ENCODE results near the gene DYNC1LI2.

DYNC1LI2 gene

DNA sequence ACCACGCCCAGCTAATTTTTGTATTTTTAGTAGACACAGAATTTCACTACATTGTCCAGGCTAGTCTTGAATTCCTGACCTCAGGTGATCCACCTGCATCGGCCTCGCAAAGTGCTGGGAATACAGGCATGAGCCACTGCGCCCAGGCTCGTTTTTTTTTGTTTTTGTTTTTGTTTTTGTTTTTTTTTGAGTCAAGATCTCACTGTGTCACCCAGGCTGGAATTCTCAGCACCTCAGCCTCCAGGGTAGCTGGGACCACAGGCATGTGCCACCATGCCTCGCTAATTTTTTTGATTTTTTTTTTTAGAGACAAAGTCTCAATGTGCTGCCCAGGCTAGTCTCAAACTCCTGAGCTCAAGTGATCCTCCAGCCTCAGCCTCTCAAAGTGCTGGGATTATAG, 37.3 kb downstream of the DYNC1LI2 start:
- Histone ChIP-seq H3K27ac (ENCODE audit: low read length) (no peak overlapping the region), H3K79me2 (ENCODE audit: low read length) (no peaks in the 10 kb centered on the region), H3K36me3 (replicated peaks; ENCODE audit: low read depth, low read length) (no peaks in the 10 kb centered on the region), H3K9me3 (ENCODE audit: insufficient read depth, low read length) (no peaks in the 10 kb centered on the region), H3K4me2 (ENCODE audit: low read length) (no peak overlapping the region), H3K4me3 (ENCODE audit: low read length) (no peak overlapping the region), H3K9ac (ENCODE audit: low read length) (no peak overlapping the region), H3K27me3 (ENCODE audit: low read depth, low read length) (0 out of 2 replicates have a peak, but pooled peaks cover 1% of the 10 kb centered on the region), H3K4me1 (ENCODE audit: low read length) (no peaks in the 10 kb centered on the region), H4K20me1 (ENCODE audit: insufficient read depth, low read length) (no peaks in the 10 kb centered on the region), H2AFZ (ENCODE audit: low read depth, low read length) (no peak overlapping the region)
- no peak for TF ChIP-seq CTCF (IDR thresholded peaks at IDR 0.05; ENCODE audit: low read depth, low read length)
- no peak for TF ChIP-seq EZH2phosphoT487 (IDR thresholded peaks at IDR 0.05; ENCODE audit: low read depth)

DNA sequence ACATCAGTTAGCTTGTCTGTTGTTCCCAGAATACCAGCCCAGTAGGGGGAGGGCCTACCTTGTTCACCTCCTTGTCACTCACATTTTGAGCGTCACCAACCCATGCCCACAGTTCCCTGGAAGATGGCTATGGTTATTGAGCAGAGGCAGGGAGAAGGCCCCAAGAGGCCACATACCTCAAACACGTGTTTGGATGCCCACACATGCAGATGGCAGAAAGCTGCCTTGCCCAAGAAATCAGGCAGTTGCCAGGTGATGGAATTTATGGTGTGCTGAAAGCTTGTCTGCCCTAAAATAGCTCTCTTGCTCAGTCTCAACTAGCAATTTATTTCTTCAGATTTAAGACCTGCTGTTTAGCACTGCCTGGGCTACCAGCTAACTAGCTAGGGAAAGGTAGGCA, 38.3 kb downstream of the DYNC1LI2 start:
- H3K79me2 ChIP-seq (ENCODE audit: low read length) = no peaks in the 10 kb centered on the region
- 0 out of 2 replicates have a peak, but pooled peaks cover 5% of the 10 kb centered on the region for H3K27me3 ChIP-seq (ENCODE audit: low read depth, low read length)
- H3K27ac ChIP-seq (ENCODE audit: low read length) = no peak overlapping the region
- H3K9ac ChIP-seq (ENCODE audit: low read length) = no peak overlapping the region
- TF ChIP-seq CTCF (IDR thresholded peaks at IDR 0.05; ENCODE audit: low read depth, low read length) (no peak), EZH2phosphoT487 (IDR thresholded peaks at IDR 0.05; ENCODE audit: low read depth) (no peak)
- no peak overlapping the region for H3K4me2 ChIP-seq (ENCODE audit: low read length)
- no peaks in the 10 kb centered on the region for H3K36me3 ChIP-seq (replicated peaks; ENCODE audit: low read depth, low read length)
- no peaks in the 10 kb centered on the region for H3K4me1 ChIP-seq (ENCODE audit: low read length)
- no peak overlapping the region for H3K4me3 ChIP-seq (ENCODE audit: low read length)
- H2AFZ ChIP-seq (ENCODE audit: low read depth, low read length) = no peak overlapping the region
- no peaks in the 10 kb centered on the region for H4K20me1 ChIP-seq (ENCODE audit: insufficient read depth, low read length)
- no peaks in the 10 kb centered on the region for H3K9me3 ChIP-seq (ENCODE audit: insufficient read depth, low read length)

DNA sequence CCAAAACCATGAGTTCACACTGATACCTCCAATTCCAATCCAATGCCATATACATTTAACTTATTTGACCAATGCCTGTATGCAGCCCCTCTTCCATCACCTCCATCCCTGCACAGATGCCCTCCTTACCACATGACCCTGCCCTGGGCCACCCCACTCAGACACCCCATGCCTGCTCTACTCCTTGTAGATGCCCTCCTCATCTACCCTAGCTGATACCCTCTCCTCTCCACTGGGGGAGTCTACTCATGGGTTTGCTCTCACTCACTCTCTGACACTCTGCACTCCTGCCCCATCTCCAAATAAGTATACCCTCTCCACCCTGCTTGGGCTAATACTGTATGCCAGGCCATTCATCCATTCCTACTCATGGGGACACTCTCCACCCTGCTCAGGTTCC, 38.9 kb downstream of the DYNC1LI2 start:
- no peak overlapping the region for H3K4me2 ChIP-seq (ENCODE audit: low read length)
- H2AFZ ChIP-seq (ENCODE audit: low read depth, low read length) = no peak overlapping the region
- H4K20me1 ChIP-seq (ENCODE audit: insufficient read depth, low read length) = no peaks in the 10 kb centered on the region
- no peaks in the 10 kb centered on the region for H3K79me2 ChIP-seq (ENCODE audit: low read length)
- TF ChIP-seq CTCF (IDR thresholded peaks at IDR 0.05; ENCODE audit: low read depth, low read length) (no peak), EZH2phosphoT487 (IDR thresholded peaks at IDR 0.05; ENCODE audit: low read depth) (no peak)
- 0 out of 2 replicates have a peak, but pooled peaks cover 5% of the 10 kb centered on the region for H3K27me3 ChIP-seq (ENCODE audit: low read depth, low read length)
- H3K4me3 ChIP-seq (ENCODE audit: low read length) = no peak overlapping the region
- no peaks in the 10 kb centered on the region for H3K36me3 ChIP-seq (replicated peaks; ENCODE audit: low read depth, low read length)
- no peak overlapping the region for H3K27ac ChIP-seq (ENCODE audit: low read length)
- H3K9me3 ChIP-seq (ENCODE audit: insufficient read depth, low read length) = no peaks in the 10 kb centered on the region
- H3K9ac ChIP-seq (ENCODE audit: low read length) = no peak overlapping the region
- no peaks in the 10 kb centered on the region for H3K4me1 ChIP-seq (ENCODE audit: low read length)

DNA sequence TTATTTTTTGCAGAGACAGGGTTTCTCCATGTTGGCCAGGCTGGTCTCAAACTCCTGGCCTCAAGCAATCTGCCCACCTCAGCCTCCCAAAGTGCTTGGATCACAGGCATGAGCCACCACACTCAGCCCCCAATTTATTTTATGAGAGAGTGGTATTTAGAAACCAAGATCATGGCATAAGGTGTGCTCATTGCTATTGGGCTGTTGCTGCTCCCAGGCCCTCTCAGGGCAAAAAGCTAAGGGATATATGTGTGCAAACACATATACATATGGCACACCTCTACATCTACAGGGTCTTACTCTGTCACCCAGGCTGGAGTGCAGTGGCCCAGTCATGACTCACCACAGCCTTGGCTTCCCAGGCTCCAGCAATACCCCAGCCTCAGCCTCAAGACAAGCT, 39.8 kb downstream of the DYNC1LI2 start:
- H3K36me3 ChIP-seq (replicated peaks; ENCODE audit: low read depth, low read length) = no peaks in the 10 kb centered on the region
- no peaks in the 10 kb centered on the region for H4K20me1 ChIP-seq (ENCODE audit: insufficient read depth, low read length)
- TF ChIP-seq CTCF (IDR thresholded peaks at IDR 0.05; ENCODE audit: low read depth, low read length) (no peak), EZH2phosphoT487 (IDR thresholded peaks at IDR 0.05; ENCODE audit: low read depth) (no peak)
- no peak overlapping the region for H2AFZ ChIP-seq (ENCODE audit: low read depth, low read length)
- H3K4me2 ChIP-seq (ENCODE audit: low read length) = no peak overlapping the region
- no peak overlapping the region for H3K4me3 ChIP-seq (ENCODE audit: low read length)
- no peak overlapping the region for H3K9ac ChIP-seq (ENCODE audit: low read length)
- no peaks in the 10 kb centered on the region for H3K4me1 ChIP-seq (ENCODE audit: low read length)
- 0 out of 2 replicates have a peak, but pooled peaks cover 5% of the 10 kb centered on the region for H3K27me3 ChIP-seq (ENCODE audit: low read depth, low read length)
- H3K27ac ChIP-seq (ENCODE audit: low read length) = no peak overlapping the region
- no peaks in the 10 kb centered on the region for H3K79me2 ChIP-seq (ENCODE audit: low read length)
- H3K9me3 ChIP-seq (ENCODE audit: insufficient read depth, low read length) = no peaks in the 10 kb centered on the region
